Endothelial cell of umbilical vein (primary cell): ENCODE measurements around the gene MAU2.
"Not testable (repeated sequence)": the region's sequence is repeated elsewhere in the genome, so short reads cannot be mapped to it uniquely, and the experiment has no call there.

Source experiments
- GATA2 ChIP-seq: IDR thresholded peaks from 2 replicates; pipeline ENCODE4 v1.7.0; 2011; ENCODE audit warnings: low read depth, mild to moderate bottlenecking, moderate library complexity, mixed read lengths, low read length; ENCODE audit not compliant: insufficient read length, insufficient read depth
- MYC ChIP-seq: IDR thresholded peaks from one replicate; pipeline ENCODE4 v1.6.1; 2011; ENCODE audit warnings: mild to moderate bottlenecking, low read depth, low read length
- POLR2AphosphoS5 ChIP-seq: IDR thresholded peaks from 2 replicates; pipeline ENCODE4 v1.6.1; 2012; ENCODE audit warnings: low read depth, mild to moderate bottlenecking, control low read depth, low read length, moderate library complexity; ENCODE audit not compliant: insufficient read depth
- TF ChIP-seq, protein P1 (sequence below), 2 donors: IDR thresholded peaks; 1 replicate in 1 of 2; 2 replicates in 1 of 2; pipeline ENCODE4 v1.5.1; 2011; ENCODE audit warnings: low read length in 2 of 2, mild to moderate bottlenecking in 2 of 2, moderate library complexity in 2 of 2, control low read depth in 1 of 2, inconsistent platforms in 1 of 2, low read depth in 1 of 2; ENCODE audit not compliant: insufficient read depth in 1 of 2; ENCODE audit errors: extremely low read depth in 1 of 2
- TF ChIP-seq, protein P2 (sequence below): IDR thresholded peaks from 2 replicates; pipeline ENCODE4 v1.6.1; 2011; ENCODE audit not compliant: insufficient read depth, insufficient read length

DNA sequence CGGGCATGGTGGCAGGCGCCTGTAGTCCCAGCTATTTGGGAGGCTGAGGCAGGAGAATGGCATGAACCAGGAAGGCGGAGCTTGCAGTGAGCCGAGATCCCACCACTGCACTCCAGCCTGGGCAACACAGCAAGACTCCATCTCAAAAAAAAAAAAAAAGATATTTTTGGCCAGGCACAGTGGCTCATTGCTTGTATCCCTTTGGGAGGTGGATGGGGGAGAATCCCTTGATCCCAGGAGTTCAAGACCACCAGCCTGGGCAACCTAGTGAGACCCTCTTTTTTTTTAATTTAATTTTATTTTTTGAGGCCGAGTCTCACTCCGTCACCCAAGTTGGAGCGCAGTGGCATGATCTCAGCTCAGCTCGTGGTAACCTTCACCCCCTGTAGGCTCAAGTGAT lies 30.1 kb downstream of the MAU2 start:
- not testable (repeated sequence) for TF ChIP-seq MYC, POLR2AphosphoS5, GATA2
- TF ChIP-seq, protein P1, sequence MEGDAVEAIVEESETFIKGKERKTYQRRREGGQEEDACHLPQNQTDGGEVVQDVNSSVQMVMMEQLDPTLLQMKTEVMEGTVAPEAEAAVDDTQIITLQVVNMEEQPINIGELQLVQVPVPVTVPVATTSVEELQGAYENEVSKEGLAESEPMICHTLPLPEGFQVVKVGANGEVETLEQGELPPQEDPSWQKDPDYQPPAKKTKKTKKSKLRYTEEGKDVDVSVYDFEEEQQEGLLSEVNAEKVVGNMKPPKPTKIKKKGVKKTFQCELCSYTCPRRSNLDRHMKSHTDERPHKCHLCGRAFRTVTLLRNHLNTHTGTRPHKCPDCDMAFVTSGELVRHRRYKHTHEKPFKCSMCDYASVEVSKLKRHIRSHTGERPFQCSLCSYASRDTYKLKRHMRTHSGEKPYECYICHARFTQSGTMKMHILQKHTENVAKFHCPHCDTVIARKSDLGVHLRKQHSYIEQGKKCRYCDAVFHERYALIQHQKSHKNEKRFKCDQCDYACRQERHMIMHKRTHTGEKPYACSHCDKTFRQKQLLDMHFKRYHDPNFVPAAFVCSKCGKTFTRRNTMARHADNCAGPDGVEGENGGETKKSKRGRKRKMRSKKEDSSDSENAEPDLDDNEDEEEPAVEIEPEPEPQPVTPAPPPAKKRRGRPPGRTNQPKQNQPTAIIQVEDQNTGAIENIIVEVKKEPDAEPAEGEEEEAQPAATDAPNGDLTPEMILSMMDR (IDR thresholded peaks at IDR 0.05; ENCODE audit: extremely low read depth in 1 of 2, insufficient read depth in 1 of 2, low read depth in 1 of 2, low read length in 2 of 2) = not testable (repeated sequence)
- TF ChIP-seq, protein P2, sequence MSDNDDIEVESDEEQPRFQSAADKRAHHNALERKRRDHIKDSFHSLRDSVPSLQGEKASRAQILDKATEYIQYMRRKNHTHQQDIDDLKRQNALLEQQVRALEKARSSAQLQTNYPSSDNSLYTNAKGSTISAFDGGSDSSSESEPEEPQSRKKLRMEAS = not testable (repeated sequence)
